A549 (cell line): ENCODE measurements around the gene DUOX2. TPM values are rescaled to one million over a fixed set of nuclear protein-coding genes. Genes with fewer than 3 reads are reported as not detected.

ENCODE experiments used
- ATAC-seq, 2 experiments: fragments of 200-7000 bp in 1 of 2; fragments of >200 bp in 1 of 2; cut with Nextera tagmentation in 1 of 2; cut with Tn5 transposase in 1 of 2; 3 replicates each; pipeline versions ENCODE4 v1.8.0 to v1.9.1; 2018 to 2020; ENCODE audit warnings: mild to moderate bottlenecking in 1 of 2, moderate library complexity in 1 of 2
- CTCF ChIA-PET: fragments of 300-600 bp; sonication (Branson Sonifier 250); formaldehyde crosslinking; extraction: SDS; loops from one replicate; lab custom pipeline; 2021; ENCODE audit warnings: antibody characterized with exemption, inconsistent platforms; lab: Yijun Ruan, JAX
- POLR2A ChIA-PET: fragments of 350-600 bp; formaldehyde crosslinking; extraction: SDS; loops from one replicate; lab custom pipeline; 2021; ENCODE audit warnings: antibody characterized with exemption, inconsistent platforms; lab: Yijun Ruan, JAX
- DNase-seq, 2 experiments: peaks; one replicate each; pipeline versions ENCODE4 v3.0.0 to v3.0.0-alpha.2; 2011 to 2016; ENCODE audit warnings: low read depth in 1 of 2, low spot score in 1 of 2
- FAIRE-seq: peaks from 2 replicates; lab custom pipeline; 2011; peaks lifted over from hg19 to GRCh38; lab: Jason Lieb, UNC
- H3K27ac ChIP-seq, 2 experiments: fragments of >200 bp; sonication (Bioruptor Twin); formaldehyde crosslinking; 3 replicates each; pipeline ENCODE4 v1.5.1; 2016 to 2017
- H3K4me1 ChIP-seq: fragments of >200 bp; sonication (Bioruptor Twin); formaldehyde crosslinking; 3 replicates; pipeline ENCODE4 v1.6.1; 2016
- H3K4me2 ChIP-seq: fragments of >200 bp; sonication (Bioruptor Twin); formaldehyde crosslinking; 3 replicates; pipeline ENCODE4 v1.6.1; 2016
- H3K4me3 ChIP-seq: fragments of >200 bp; sonication (Bioruptor Twin); formaldehyde crosslinking; 3 replicates; pipeline ENCODE4 v1.5.1; 2016
- H3K9me3 ChIP-seq: fragments of >200 bp; sonication (Bioruptor Twin); formaldehyde crosslinking; 3 replicates; pipeline ENCODE4 v1.6.1; 2016
- BHLHE40 ChIP-seq: IDR thresholded peaks from 2 replicates; pipeline ENCODE4 v1.6.1; 2012; ENCODE audit warnings: low read depth, low read length, inconsistent platforms
- CHD2 ChIP-seq: fragments of 150-350 bp; IDR thresholded peaks from 2 replicates; pipeline ENCODE4 v1.6.1; 2014; ENCODE audit warnings: low read length; ENCODE audit not compliant: partially characterized antibody
- EHF ChIP-seq: fragments of 250-450 bp; sonication (Bioruptor Pico); IDR thresholded peaks from 2 replicates; pipeline ENCODE4 v1.5.0; 2020; ENCODE audit warnings: mild to moderate bottlenecking
- EHMT2 ChIP-seq: fragments of 200-600 bp; sonication (generic); IDR thresholded peaks from 2 replicates; pipeline ENCODE4 v1.6.1; 2016; ENCODE audit warnings: antibody characterized with exemption, low read depth, mild to moderate bottlenecking, moderate library complexity
- EP300 ChIP-seq, 2 experiments: fragments of >200 bp; sonication (Bioruptor Twin); formaldehyde crosslinking; IDR thresholded peaks; 2 replicates in 1 of 2; 3 replicates in 1 of 2; pipeline ENCODE4 v1.6.1; 2016 to 2017
- ESRRA ChIP-seq: fragments of 150-350 bp; IDR thresholded peaks from 2 replicates; pipeline ENCODE4 v1.6.1; 2014; ENCODE audit warnings: mild to moderate bottlenecking, low read length, borderline replicate concordance
- FOSB ChIP-seq: fragments of 250-450 bp; sonication (Bioruptor Pico); IDR thresholded peaks from 2 replicates; pipeline ENCODE4 v1.5.0; 2020; ENCODE audit warnings: mild to moderate bottlenecking, moderate library complexity
- FOSL2 ChIP-seq, 2 experiments: fragments of 450-650 bp in 1 of 2; fragments of >200 bp in 1 of 2; sonication (Bioruptor Twin) in 1 of 2; formaldehyde crosslinking; IDR thresholded peaks; 2 replicates each; pipeline versions ENCODE4 v1.5.0 to v1.6.1; 2016 to 2020; ENCODE audit warnings: mild to moderate bottlenecking in 1 of 2, moderate library complexity in 1 of 2
- GATA3 ChIP-seq: IDR thresholded peaks from 2 replicates; pipeline ENCODE4 v1.6.1; 2012; ENCODE audit warnings: borderline replicate concordance
- HDAC2 ChIP-seq: fragments of 200-600 bp; sonication (generic); IDR thresholded peaks from 2 replicates; pipeline ENCODE4 v1.6.1; 2016
- HEYL ChIP-seq: fragments of 250-450 bp; sonication (Bioruptor Pico); IDR thresholded peaks from 2 replicates; pipeline ENCODE4 v1.8.0; 2021; ENCODE audit warnings: mild to moderate bottlenecking, moderate library complexity
- HOXA7 ChIP-seq: fragments of 250-450 bp; sonication (Bioruptor Pico); IDR thresholded peaks from 2 replicates; pipeline ENCODE4 v1.5.0; 2020; ENCODE audit warnings: mild to moderate bottlenecking, moderate library complexity
- JUN ChIP-seq, 2 experiments: fragments of >200 bp; sonication (Bioruptor Twin); formaldehyde crosslinking; IDR thresholded peaks; 2 replicates in 1 of 2; 3 replicates in 1 of 2; pipeline ENCODE4 v1.6.1; 2016 to 2017
- JUNB ChIP-seq: fragments of >200 bp; sonication (Bioruptor Twin); formaldehyde crosslinking; IDR thresholded peaks from 2 replicates; pipeline ENCODE4 v1.6.1; 2016
- MAFK ChIP-seq: fragments of 450-650 bp; IDR thresholded peaks from 2 replicates; pipeline ENCODE4 v1.6.1; 2014; ENCODE audit not compliant: partially characterized antibody
- MYC ChIP-seq: IDR thresholded peaks from 2 replicates; pipeline ENCODE4 v1.6.1; 2012; ENCODE audit warnings: mild to moderate bottlenecking, inconsistent platforms, low read length, improper control_type of control experiment, borderline replicate concordance
- NR3C1 ChIP-seq: fragments of >200 bp; sonication (Bioruptor Twin); formaldehyde crosslinking; IDR thresholded peaks from 3 replicates; pipeline ENCODE4 v1.6.1; 2017
- POLR2AphosphoS2 ChIP-seq: conservative IDR thresholded peaks from 2 replicates; pipeline ENCODE4 v1.6.1; 2012; ENCODE audit warnings: low read length, improper control_type of control experiment, inconsistent platforms
- RAD21 ChIP-seq, 2 experiments: fragments of >200 bp in 1 of 2; sonication (Bioruptor Twin) in 1 of 2; formaldehyde crosslinking in 1 of 2; IDR thresholded peaks in 1 of 2; conservative IDR thresholded peaks in 1 of 2; 2 replicates in 1 of 2; 3 replicates in 1 of 2; pipeline ENCODE4 v1.6.1; 2012 to 2018; ENCODE audit warnings: inconsistent platforms in 1 of 2
- RARB ChIP-seq: fragments of 250-450 bp; sonication (Bioruptor Pico); IDR thresholded peaks from 2 replicates; pipeline ENCODE4 v1.8.0; 2021; ENCODE audit warnings: mild to moderate bottlenecking, moderate library complexity
- SMC3 ChIP-seq: fragments of >200 bp; sonication (Bioruptor Twin); formaldehyde crosslinking; IDR thresholded peaks from 3 replicates; pipeline ENCODE4 v1.6.1; 2018; ENCODE audit warnings: inconsistent platforms
- TP53 ChIP-seq: fragments of 250-450 bp; sonication (Bioruptor Pico); IDR thresholded peaks from 2 replicates; pipeline ENCODE4 v1.5.0; 2021; ENCODE audit warnings: mild to moderate bottlenecking, moderate library complexity
- ZNF302 ChIP-seq: fragments of 250-450 bp; sonication (Bioruptor Pico); IDR thresholded peaks from 2 replicates; pipeline ENCODE4 v1.9.0; 2021; ENCODE audit warnings: inconsistent platforms, mild to moderate bottlenecking, moderate library complexity
- WGBS: methylation state at CpG from one replicate; pipeline ENCODE4 v1.1.6; 2017; ENCODE audit errors: missing lambda C conversion rate; 5-methylcytosine and 5-hydroxymethylcytosine counted together
- polyA plus RNA-seq, 4 experiments: library from polyadenylated mRNA; depleted of rRNA in 3 of 4; stranded (reverse); fragments of >200 nt; fragmentation: RNase III in 1 of 4; extraction: RNeasy Plus Mini Kit Qiagen cat#74134 plus additional on column Dnase treatment in 1 of 4; gene quantifications; 2 replicates in 3 of 4; 3 replicates in 1 of 4; pipeline ENCODE4 v1.2.3, GENCODE V29; 2011 to 2017
- TF ChIP-seq, protein P1 (sequence below): IDR thresholded peaks from 2 replicates; pipeline ENCODE4 v1.6.1; 2012
- TF ChIP-seq, protein P2 (sequence below): fragments of 250-450 bp; sonication (Bioruptor Pico); IDR thresholded peaks from 2 replicates; pipeline ENCODE4 v1.5.0; 2020; ENCODE audit warnings: low read depth, mild to moderate bottlenecking, moderate library complexity
- TF ChIP-seq, protein P3 (sequence below): fragments of >200 bp; sonication (Bioruptor Twin); formaldehyde crosslinking; IDR thresholded peaks from 3 replicates; pipeline ENCODE4 v1.5.1; 2016
- TF ChIP-seq, protein P4 (sequence below): IDR thresholded peaks from 2 replicates; pipeline ENCODE4 v1.6.1; 2012
- TF ChIP-seq, protein P5 (sequence below): fragments of >200 bp; sonication (Bioruptor Twin); formaldehyde crosslinking; IDR thresholded peaks from 2 replicates; pipeline ENCODE4 v1.6.1; 2016

DUOX2 gene
- polyA plus RNA-seq, 2 of the 4 experiments (the other 2 are of a cell fraction): 0.05 to 0.06 TPM

DNA sequence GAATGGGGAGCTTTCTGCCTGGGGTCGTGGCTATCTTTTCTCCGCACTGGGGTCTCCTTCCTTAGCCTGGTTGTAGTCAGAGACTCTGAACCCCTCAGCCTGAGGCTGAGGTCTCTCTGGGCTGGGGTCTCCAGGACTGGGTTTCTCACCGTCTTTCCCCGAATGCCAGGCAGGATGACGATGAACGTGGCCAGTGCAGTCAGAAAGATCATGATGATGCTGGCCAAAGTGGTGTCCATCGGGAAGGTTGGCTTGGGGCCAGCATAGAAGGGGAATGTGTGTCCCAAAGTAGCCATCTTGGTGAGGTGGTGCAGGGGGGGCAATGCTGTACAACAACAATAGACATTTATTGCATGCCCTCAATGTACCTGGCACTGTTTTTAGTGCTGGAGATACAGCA lies 8.7 kb upstream of the DUOX2 start:
- ChIA-PET POLR2A (interaction anchor here (0.7 kb wide), 1 partner anchor 151 kb away, joined by 3 read pairs; no protein-coding TSS in a partner anchor), CTCF (interaction anchor here (1.2 to 1.9 kb wide), 5 partner anchors 8 to 307 kb away, joined by 3 to 9 read pairs (median 4); no protein-coding TSS in a partner anchor)
- no peak for DNase-seq
- peak overlapping the region; percentile 60; the same call in 1 of the 3 replicates for H3K4me2 ChIP-seq
- H3K4me3 ChIP-seq: no peak overlapping the region
- H3K4me1 ChIP-seq: peaks cover 13% of the 10 kb centered on the region
- H3K9me3 ChIP-seq: no peaks in the 10 kb centered on the region
- peak overlapping the region; percentile 40 to 74; a peak in 2 of 6 replicates for H3K27ac ChIP-seq
- TF ChIP-seq ZNF302 (CRISPR knock-in tag) (no peak), GATA3 (no peak), EHF (CRISPR knock-in tag) (no peak), JUNB (no peak), FOSL2 (IDR thresholded peaks at IDR 0.05) (no peak), FOSL2 (CRISPR knock-in tag; IDR thresholded peaks at IDR 0.05) (no peak), EP300 (IDR thresholded peaks at IDR 0.05) (no peak), EHMT2 (no peak), JUN (IDR thresholded peaks at IDR 0.05) (no peak), RAD21 (conservative IDR thresholded peaks at IDR 0.05 in 1 of 2, IDR thresholded peaks at IDR 0.05 in 1 of 2) (no peak), CHD2 (no peak)
- TF ChIP-seq, protein P1, sequence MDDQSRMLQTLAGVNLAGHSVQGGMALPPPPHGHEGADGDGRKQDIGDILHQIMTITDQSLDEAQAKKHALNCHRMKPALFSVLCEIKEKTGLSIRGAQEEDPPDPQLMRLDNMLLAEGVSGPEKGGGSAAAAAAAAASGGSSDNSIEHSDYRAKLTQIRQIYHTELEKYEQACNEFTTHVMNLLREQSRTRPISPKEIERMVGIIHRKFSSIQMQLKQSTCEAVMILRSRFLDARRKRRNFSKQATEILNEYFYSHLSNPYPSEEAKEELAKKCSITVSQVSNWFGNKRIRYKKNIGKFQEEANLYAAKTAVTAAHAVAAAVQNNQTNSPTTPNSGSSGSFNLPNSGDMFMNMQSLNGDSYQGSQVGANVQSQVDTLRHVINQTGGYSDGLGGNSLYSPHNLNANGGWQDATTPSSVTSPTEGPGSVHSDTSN: no peak
- TF ChIP-seq, protein P2, sequence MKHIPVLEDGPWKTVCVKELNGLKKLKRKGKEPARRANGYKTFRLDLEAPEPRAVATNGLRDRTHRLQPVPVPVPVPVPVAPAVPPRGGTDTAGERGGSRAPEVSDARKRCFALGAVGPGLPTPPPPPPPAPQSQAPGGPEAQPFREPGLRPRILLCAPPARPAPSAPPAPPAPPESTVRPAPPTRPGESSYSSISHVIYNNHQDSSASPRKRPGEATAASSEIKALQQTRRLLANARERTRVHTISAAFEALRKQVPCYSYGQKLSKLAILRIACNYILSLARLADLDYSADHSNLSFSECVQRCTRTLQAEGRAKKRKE (CRISPR knock-in tag): no peak
- TF ChIP-seq, protein P3, sequence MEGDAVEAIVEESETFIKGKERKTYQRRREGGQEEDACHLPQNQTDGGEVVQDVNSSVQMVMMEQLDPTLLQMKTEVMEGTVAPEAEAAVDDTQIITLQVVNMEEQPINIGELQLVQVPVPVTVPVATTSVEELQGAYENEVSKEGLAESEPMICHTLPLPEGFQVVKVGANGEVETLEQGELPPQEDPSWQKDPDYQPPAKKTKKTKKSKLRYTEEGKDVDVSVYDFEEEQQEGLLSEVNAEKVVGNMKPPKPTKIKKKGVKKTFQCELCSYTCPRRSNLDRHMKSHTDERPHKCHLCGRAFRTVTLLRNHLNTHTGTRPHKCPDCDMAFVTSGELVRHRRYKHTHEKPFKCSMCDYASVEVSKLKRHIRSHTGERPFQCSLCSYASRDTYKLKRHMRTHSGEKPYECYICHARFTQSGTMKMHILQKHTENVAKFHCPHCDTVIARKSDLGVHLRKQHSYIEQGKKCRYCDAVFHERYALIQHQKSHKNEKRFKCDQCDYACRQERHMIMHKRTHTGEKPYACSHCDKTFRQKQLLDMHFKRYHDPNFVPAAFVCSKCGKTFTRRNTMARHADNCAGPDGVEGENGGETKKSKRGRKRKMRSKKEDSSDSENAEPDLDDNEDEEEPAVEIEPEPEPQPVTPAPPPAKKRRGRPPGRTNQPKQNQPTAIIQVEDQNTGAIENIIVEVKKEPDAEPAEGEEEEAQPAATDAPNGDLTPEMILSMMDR: no peak
- TF ChIP-seq, all 56 proteins: peak for 0
- ATAC-seq: no peak
- FAIRE-seq: no peak
- WGBS: 80% methylated on average over 5 of the region's 7 CpGs

DNA sequence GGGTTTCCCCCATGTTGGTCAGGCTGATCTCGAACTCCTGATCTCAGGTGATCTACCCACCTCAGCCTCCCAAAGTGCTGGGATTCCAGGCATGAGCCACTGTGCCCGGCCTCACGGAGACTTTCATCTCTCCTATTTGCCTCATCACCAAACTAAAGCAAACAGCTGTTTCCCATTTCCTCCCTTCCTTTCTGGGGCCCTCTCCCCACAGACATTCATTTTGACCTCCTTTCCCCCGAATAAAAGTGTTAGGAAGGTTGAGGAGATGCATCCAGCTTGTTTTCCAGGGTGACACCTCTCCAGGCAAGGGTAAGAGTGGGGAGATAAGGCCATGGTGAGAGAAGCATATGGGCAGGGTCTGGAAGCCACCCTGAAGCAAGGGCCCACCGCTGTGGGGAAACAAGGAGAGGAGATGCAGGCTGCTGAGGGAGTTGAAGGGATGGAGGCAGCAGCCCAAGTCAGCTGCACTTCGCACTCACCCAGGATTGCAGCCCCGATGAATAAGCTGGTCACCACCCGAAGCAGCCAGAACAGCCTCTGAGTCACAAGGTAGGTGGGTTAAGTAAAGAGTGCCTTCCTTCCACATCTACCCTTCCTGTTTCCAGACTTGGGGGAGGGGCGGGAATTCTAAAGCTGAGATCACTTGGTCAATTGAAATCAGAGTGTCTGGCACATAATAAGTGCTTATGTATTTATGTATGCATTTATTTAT lies 7.9 kb upstream of the DUOX2 start:
- no peaks in the 10 kb centered on the region for H3K9me3 ChIP-seq
- ChIA-PET CTCF (interaction anchor here (1.2 to 1.9 kb wide), 3 partner anchors 9 to 41 kb away, joined by 3 to 9 read pairs (median 4); no protein-coding TSS in a partner anchor), POLR2A (interaction anchor here (0.7 kb wide), 1 partner anchor 150 kb away, joined by 3 read pairs; no protein-coding TSS in a partner anchor)
- WGBS: 29% methylated on average over 8 of the region's 9 CpGs
- H3K4me3 ChIP-seq: no peak overlapping the region
- DNase-seq (peak; percentile 26 to 60), ATAC-seq (peak; percentile 55 to 69; a peak in 4 of 6 replicates), FAIRE-seq (no peak)
- H3K4me1 ChIP-seq: peaks cover 13% of the 10 kb centered on the region
- H3K27ac ChIP-seq: peak overlapping the region; percentile 56 to 74; a peak in 3 of 6 replicates
- TF ChIP-seq FOSL2 (IDR thresholded peaks at IDR 0.05) (no peak), FOSL2 (CRISPR knock-in tag; IDR thresholded peaks at IDR 0.05) (0 out of 2 replicates have a peak, but pooled peaks have one; percentile 11), NR3C1 (no peak)
- TF ChIP-seq, all 56 proteins: peak for 1
- H3K4me2 ChIP-seq: peak overlapping the region; percentile 60

DNA sequence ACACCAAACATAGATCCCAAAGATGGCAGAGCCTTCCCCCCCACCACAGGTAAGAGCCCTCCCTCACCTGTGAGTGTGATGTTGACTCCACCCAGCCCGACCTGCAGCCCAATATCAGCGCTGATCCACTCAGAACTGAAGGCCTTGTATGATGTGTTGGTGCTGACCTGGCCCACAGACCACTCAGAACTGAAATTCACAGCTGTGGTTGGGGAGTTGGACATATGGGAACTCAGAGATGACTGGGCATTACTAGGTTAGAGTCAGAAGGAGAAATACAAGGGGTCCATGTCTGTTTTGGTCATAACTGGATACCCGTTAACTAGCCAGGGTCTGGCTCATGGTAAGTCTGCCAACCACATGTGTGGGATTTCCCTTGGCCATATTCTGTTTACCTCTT lies 7.0 kb upstream of the DUOX2 start:
- POLR2A ChIA-PET: no interaction called here
- Histone ChIP-seq H3K4me1 (peaks cover 13% of the 10 kb centered on the region), H3K4me2 (no peak overlapping the region), H3K27ac (peak overlapping the region in 1 of 2 experiments; percentile 74; a peak in 1 of 6 replicates), H3K4me3 (no peak overlapping the region), H3K9me3 (no peaks in the 10 kb centered on the region)
- FAIRE-seq (no peak), ATAC-seq (no peak), DNase-seq (no peak)
- CTCF ChIA-PET: interaction anchor here (0.5 to 1.3 kb wide), 4 partner anchors 11 to 619 kb away, joined by 3 read pairs; no protein-coding TSS in a partner anchor
- 96% methylated on average over 3 of the region's 3 CpGs for WGBS
- TF ChIP-seq HOXA7 (CRISPR knock-in tag) (no peak), TP53 (no peak), MAFK (no peak), ESRRA (no peak), NR3C1 (no peak), SMC3 (no peak), ZNF302 (CRISPR knock-in tag) (no peak), POLR2AphosphoS2 (no peak), RARB (CRISPR knock-in tag) (no peak), FOSB (CRISPR knock-in tag) (no peak), HDAC2 (no peak), HEYL (CRISPR knock-in tag) (no peak), BHLHE40 (no peak), MYC (no peak)
- TF ChIP-seq, protein P4, sequence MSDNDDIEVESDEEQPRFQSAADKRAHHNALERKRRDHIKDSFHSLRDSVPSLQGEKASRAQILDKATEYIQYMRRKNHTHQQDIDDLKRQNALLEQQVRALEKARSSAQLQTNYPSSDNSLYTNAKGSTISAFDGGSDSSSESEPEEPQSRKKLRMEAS: no peak
- TF ChIP-seq, protein P1: no peak
- TF ChIP-seq, protein P5, sequence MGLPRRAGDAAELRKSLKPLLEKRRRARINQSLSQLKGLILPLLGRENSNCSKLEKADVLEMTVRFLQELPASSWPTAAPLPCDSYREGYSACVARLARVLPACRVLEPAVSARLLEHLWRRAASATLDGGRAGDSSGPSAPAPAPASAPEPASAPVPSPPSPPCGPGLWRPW: no peak
